KOPT-K1 (cell line): ENCODE measurements around the gene ZDHHC3.

Experiments
- H3K27ac ChIP-seq: fragments of 200-600 bp; sonication (generic); 2 replicates; pipeline ENCODE4 v1.5.1; 2016; ENCODE audit warnings: antibody characterized with exemption, mild to moderate bottlenecking, low read depth, low read length; ENCODE audit not compliant: poor library complexity, severe bottlenecking
- H3K36me3 ChIP-seq: fragments of 200-600 bp; sonication (generic); 2 replicates; pipeline ENCODE4 v1.5.1; 2017; ENCODE audit warnings: antibody characterized with exemption, mild to moderate bottlenecking, low read length, moderate library complexity; ENCODE audit not compliant: insufficient read depth
- H3K9me3 ChIP-seq: fragments of 200-600 bp; sonication (generic); 2 replicates; pipeline ENCODE4 v1.5.1; 2017; ENCODE audit warnings: antibody characterized with exemption, low read length, mild to moderate bottlenecking; ENCODE audit not compliant: insufficient read depth, poor library complexity, severe bottlenecking

The ZDHHC3 gene

DNA sequence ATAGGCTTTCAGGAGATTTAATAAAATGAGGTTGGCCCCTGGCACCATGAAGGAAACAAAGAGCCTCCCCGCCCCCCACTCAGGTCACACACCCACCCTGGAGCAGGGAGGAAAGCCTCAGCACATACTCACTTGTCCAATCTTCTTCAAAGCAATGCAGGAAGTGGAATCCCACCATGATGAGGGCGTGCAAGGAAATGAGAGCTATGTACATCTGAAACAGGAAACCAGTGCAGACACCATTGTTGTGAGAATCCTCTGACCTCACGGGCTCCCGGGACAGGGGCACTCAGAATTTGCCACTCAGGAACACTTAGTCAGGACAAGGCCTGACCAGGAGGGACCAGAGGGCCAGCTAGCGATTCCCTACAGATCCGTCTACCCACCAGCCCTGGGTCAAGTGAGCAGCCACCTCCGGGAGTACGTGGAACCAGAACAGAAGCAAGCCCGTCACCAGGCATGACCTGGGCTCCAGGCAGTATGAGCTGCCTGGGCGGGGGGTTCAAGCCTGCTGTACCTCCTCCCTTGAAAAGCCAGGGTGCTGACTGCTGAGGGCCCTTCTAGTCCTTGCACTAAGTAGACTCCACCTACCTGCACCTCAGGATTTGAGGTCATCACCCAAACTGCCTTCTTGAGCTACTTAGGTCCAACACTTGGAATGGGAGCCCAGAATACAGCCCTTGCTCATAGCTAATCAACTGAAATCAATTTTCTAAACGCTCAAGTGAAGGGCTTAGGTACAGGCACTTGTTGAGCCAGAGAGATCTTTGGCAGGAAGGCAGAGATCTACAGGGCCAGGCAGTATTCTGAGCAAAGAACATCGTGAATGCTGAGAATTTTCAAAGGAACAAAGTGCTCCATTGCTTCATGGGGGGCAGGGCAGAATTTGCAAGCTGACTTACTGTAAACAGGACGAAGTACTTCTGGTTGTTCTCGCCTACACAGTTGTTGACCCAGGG, 42.7 kb downstream of the ZDHHC3 start:
- peaks cover 91% of the 10 kb centered on the region for H3K36me3 ChIP-seq
- no peaks in the 10 kb centered on the region for H3K9me3 ChIP-seq
- no peak overlapping the region for H3K27ac ChIP-seq

DNA sequence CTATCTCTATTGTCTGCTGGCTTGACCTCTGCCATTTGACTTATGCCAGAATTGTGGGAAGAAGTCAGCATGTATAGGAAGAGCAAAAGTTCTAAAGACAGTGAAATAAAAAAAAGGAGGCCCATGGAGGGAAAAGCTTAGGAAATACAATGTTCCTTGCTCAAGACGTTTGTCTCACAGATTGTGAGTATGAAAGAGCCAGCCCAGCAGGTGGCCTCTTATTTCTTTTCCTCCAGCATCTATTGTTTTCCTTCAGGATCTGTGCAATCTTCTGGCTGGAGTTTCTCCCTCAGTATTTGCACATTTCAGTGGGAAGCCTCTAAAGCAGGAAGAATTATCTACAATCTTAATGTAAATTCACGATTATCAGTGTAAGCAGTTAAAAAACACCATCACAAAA, 43.7 kb downstream of the ZDHHC3 start:
- H3K36me3 ChIP-seq = peaks cover 93% of the 10 kb centered on the region
- no peaks in the 10 kb centered on the region for H3K9me3 ChIP-seq
- H3K27ac ChIP-seq = no peak overlapping the region

DNA sequence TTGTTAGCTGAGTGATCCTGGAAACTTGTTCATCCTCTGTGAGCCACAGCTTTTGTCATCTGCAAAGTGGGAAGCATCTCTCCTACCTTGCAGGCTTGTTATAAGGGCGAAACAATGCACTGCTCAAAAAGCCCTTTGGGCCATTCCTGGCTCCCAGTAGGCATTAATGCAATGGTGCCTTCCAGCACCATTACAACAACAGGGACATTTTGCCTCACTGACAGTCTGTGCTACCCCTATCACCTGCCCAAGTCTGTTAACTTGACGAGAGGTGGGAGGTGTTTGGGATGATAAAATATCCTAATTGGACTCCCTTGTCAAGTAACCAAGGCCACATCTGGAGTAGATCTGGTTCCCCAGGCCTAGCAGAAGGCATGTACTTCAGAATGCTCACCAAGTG, 44.2 kb downstream of the ZDHHC3 start:
- Histone ChIP-seq H3K36me3 (peaks cover 94% of the 10 kb centered on the region), H3K9me3 (no peaks in the 10 kb centered on the region), H3K27ac (no peak overlapping the region)

DNA sequence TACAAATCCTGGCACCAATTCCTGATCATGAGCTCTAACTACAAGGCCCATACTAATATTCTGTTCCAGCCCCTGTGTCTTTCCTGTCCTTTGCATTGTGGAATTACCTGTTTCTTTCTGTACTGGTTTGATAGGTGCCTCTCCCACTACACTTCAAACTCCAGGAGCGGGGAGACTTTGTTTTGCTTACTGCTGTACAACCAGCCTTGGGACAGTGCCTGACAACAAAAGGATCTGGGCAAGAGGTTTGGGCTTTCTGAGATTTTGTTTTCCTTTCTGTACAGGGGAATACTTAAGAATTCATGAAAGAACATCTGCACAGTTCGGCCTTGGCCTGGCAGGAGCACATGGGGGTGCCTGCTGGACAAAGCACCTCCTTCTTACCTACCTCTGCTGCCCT, 45.1 kb downstream of the ZDHHC3 start:
- Histone ChIP-seq H3K36me3 (peaks cover 95% of the 10 kb centered on the region), H3K27ac (no peak overlapping the region), H3K9me3 (no peaks in the 10 kb centered on the region)

DNA sequence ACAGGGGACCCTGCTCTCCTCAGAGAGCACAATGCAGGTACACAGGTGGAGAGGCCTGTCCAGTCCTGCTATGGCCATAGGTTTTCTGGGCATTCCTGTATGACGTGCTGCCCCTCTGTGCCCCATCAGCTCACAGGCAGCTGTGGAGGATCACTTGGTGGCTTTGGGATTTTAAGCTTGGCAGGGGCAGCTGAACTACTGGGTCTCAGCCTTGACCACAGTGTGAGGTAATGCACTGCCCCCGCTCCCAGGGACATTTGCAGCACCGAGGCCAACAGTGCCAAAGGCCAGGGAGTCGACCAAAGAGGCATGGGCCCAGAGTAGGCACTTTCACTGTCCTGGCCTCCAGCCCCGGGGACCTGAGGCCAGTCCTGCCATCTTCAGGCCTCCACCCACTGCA, 46.2 kb downstream of the ZDHHC3 start:
- no peaks in the 10 kb centered on the region for H3K9me3 ChIP-seq
- H3K27ac ChIP-seq = no peak overlapping the region
- peaks cover 91% of the 10 kb centered on the region for H3K36me3 ChIP-seq

DNA sequence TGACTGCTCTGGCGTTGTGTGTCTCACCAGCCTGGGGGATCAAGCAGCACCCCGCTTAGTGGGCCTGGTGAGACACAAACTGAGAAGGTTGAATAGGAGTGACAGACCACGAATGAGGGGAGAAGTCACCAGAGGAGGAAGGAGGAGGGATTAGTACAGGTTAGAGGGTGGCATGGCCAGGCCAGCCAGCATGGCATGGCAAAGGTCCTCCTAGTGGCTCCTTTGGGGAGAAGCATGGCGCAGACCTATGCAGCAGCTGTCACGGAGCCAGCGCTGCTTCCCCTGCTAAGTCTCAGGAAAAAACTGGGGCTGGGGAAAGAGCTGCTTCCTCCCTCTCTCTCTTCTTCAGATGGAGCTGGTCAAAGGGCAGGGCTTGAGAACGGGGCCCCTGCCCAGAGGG, 48.6 kb downstream of the ZDHHC3 start:
- Histone ChIP-seq H3K36me3 (peaks cover 87% of the 10 kb centered on the region), H3K9me3 (no peaks in the 10 kb centered on the region), H3K27ac (no peak overlapping the region)

DNA sequence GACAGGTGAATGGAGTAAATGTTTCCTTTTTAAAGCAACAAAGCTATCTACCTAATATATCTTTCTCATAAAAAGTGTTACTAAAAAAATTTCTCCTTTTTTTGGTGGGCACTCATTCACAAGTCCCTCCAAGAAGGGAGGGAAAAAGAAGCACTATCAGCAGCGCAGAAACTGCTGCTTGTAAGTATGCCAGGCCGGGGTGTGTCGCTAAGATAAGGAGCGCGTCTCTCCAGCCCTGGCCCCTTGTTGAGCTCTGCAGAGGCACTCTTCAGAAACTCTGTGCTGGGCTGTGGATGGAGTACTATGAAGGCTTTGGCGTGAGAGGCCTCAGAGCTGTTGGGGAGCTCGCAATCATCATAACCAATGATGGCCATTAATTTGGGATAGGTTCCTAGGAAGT, 49.1 kb downstream of the ZDHHC3 start:
- Histone ChIP-seq H3K36me3 (peaks cover 87% of the 10 kb centered on the region), H3K9me3 (no peaks in the 10 kb centered on the region), H3K27ac (no peak overlapping the region)

DNA sequence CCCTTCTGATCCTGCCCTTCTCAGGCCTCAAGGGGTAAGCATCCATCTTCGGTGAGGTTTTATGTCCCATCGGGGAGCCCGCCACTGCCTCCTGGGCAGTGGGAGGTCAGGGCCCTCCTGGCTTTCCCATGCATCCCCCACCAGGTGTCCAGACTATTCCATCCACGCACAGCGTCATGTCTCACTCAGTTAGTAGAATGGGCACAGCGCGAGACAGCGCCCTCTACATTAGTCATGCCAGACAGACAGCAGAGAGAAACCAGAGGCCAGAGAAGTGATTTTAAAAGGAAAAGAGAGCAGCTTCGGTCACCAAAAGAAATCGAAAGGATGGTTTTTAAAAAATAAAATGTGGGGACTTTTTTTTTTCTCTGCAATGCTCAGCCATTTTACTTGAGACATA, 49.8 kb downstream of the ZDHHC3 start:
- peaks cover 87% of the 10 kb centered on the region for H3K36me3 ChIP-seq
- H3K27ac ChIP-seq = no peak overlapping the region
- no peaks in the 10 kb centered on the region for H3K9me3 ChIP-seq

DNA sequence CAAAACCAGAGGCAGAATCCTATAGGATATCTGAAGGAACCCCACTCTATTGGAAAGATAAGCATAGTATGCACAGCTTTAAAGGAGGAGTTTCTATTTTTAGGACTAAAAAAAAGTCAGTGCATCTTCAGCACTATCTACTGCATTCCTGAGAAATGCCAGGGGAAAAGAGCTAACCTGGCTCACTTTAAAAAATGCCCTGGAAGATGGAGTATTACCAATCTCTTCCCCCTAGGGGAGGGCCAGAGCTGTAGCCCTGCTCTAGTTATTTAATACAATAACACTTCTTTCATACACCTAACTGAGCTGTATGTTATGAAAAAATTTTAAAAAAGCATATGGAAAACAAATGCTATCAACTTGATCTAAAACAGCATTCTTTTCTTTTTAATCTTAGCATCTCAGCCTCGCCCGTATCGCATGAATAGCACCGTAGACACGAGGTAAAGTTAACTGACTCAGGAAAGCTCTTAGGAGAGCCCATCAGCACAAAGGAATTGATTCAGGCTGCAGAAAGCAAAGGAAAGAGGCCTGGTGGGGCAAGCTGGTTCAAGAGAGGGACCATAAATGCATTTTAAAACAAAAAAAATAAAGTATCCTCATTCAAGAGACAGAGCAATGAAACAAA, 51.4 kb downstream of the ZDHHC3 start:
- H3K36me3 ChIP-seq = peaks cover 83% of the 10 kb centered on the region
- no peak overlapping the region for H3K27ac ChIP-seq
- no peaks in the 10 kb centered on the region for H3K9me3 ChIP-seq

DNA sequence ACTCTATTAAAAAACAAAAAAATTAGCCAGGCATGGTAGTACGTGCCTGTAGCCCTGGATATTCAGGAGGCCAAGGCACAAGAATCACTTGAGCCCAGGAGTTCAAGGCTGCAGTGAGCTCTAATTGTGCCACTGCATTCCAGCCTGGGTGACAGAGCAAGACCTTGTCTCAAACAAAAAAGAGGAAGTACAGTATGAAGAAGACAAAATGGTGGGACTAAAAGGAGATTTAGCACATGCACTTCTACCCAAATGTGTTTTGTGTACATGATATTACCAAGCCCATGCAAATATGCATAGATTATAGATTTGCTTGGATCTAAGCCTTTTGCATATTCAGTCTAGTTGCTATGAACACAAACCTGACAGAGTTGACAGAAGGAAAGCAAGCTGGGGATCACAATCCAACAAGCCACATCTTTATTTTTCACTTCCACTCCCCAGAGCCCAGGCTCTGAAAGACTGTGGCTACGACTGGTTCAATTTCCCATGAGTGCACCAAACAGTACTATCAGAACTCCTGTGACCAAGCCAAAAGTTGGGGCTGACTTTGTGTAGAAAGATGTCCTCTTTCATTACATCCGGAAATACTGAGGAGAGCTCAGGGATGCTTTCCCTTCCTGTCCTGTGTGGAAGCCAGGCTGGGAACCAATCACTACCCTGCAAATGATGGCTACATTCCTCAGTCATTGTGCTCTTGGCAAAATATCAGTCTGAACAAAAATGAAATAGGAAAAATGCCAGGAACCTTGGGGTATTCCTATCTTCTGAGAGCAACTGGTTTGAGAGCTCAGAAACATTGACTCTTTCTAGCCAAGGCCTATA, 52.1 kb downstream of the ZDHHC3 start:
- Histone ChIP-seq H3K9me3 (no peaks in the 10 kb centered on the region), H3K36me3 (peaks cover 76% of the 10 kb centered on the region), H3K27ac (no peak overlapping the region)

DNA sequence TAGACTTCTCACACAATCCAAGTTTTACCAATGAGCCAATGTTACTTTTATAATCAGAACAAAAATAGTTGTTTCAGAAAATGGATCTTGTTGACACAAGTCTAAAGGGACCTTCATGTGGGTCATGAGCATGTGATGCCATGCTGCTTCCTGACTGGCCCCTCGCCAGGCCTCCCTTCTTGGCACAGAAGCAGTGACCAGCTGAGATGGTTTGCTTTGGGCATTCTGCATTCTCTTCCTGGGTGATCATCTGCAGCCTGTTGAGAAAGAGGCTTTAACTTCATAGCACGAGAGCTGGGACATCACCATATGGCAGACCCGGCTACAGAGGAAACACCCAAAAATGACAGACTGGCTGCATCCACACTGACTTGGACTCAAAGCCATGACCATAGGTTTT, 55.9 kb downstream of the ZDHHC3 start:
- H3K9me3 ChIP-seq = no peaks in the 10 kb centered on the region
- peaks cover 53% of the 10 kb centered on the region for H3K36me3 ChIP-seq
- H3K27ac ChIP-seq = no peak overlapping the region

DNA sequence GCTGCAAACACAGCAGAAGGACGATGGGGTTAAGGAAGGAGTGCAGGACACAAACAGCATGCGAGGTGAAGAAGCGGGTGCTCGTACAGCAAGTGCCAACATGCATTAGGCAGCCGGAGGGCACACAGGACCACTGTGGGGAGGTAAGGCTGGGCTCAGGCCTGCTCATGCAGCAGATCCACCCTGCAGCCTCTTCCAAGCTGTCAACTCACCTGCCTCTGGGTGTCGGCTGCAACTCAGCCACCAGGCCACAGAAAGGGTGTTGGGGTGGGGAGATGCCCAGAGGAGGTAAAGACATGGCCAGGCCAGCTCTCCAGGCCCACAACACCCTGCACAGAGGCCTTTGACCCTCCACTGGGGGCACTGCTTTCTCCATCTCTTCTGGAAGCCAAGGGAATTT, 57.4 kb downstream of the ZDHHC3 start:
- no peaks in the 10 kb centered on the region for H3K9me3 ChIP-seq
- peaks cover 43% of the 10 kb centered on the region for H3K36me3 ChIP-seq
- no peak overlapping the region for H3K27ac ChIP-seq

DNA sequence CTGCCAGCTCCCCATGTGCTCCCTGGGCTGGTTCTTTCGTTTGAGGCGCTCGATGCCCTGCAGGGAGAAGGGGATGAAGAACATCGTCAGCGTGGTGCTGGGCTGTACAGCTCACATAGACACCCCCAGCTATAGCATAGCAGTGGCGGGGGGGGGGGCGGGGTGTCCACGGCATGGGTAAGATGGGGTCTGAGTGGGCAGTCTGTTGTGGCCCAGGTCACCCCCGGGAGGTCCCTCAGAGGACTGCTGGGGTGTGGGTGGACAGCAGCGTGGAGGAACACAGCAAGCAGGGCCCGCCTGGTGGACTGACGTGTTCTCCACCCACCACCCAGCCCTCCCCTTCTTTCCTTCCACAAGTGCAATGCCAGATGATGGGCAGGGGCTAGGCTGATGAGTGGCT, 57.9 kb downstream of the ZDHHC3 start:
- no peak overlapping the region for H3K27ac ChIP-seq
- H3K36me3 ChIP-seq = peaks cover 39% of the 10 kb centered on the region
- H3K9me3 ChIP-seq = no peaks in the 10 kb centered on the region

DNA sequence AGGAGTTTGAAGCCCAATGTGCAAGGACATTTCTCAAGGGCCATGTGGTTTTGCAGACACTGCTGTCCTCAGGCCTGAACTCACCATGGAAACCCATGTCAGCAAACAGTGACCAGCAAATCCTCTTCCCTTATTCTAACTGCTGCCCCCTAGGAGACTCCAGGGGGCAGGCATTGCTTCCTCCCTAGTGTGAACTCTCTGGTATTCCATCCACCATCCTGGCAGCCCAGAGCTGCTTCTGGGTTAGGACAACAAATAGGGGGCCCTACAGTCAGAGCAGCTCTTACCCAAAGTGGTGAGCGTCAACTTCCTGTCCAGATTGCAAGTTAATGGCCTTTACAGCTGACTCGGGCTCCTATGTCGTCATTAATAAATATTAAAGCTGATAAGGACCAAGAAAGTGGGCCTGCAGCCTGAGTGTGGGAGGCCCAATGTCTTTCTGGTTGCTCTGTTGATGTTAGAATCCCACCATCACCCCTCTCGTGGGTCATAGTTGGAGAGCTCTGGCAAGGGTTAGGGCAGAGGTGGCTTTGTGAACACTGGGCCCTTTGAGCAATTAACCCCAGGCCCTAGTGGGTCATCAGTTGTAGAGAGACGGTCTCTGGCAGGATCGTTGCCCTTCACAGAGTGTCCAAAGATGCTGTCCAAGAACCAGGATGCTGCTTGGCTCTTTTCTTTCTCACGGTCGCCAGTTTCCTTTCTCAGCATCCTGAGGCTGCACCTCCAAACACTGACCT, 60.1 kb downstream of the ZDHHC3 start:
- Histone ChIP-seq H3K27ac (no peak overlapping the region), H3K9me3 (no peaks in the 10 kb centered on the region), H3K36me3 (peaks cover 21% of the 10 kb centered on the region)
